Aorta (tissue), 5 donors: ENCODE measurements around the gene PGS1. TPM values are rescaled to one million over a fixed set of nuclear protein-coding genes. Genes with fewer than 3 reads are reported as not detected.
A peak's percentile ranks its signal among the peaks of the same experiment; 100 is the strongest.

Experiments used
- ATAC-seq: fragments of 200-7000 bp; cut with Tn5 transposase; one replicate; pipeline ENCODE4 v1.9.1; 2022; ENCODE audit warnings: moderate library complexity; ENCODE audit not compliant: low FRiP score
- DNase-seq, 2 donors: peaks; one replicate each; pipeline ENCODE4 v3.0.0-alpha.2; 2020
- H3K27ac ChIP-seq, 2 donors: one replicate each; pipeline ENCODE4 v1.5.1; 2013; ENCODE audit warnings: low read length in 2 of 2, mild to moderate bottlenecking in 2 of 2, moderate library complexity in 2 of 2, control low read depth in 1 of 2, inconsistent platforms in 1 of 2, low read depth in 1 of 2
- H3K27me3 ChIP-seq, 2 donors: one replicate each; pipeline ENCODE4 v1.6.1; 2013; ENCODE audit warnings: control low read depth in 1 of 2, low read length in 1 of 2, mild to moderate bottlenecking in 1 of 2, moderate library complexity in 1 of 2; ENCODE audit not compliant: insufficient read depth in 2 of 2, control insufficient read depth in 1 of 2
- H3K36me3 ChIP-seq, 2 donors: one replicate each; pipeline ENCODE4 v1.6.1; 2013; ENCODE audit warnings: control low read depth in 1 of 2, low read length in 1 of 2, mild to moderate bottlenecking in 1 of 2; ENCODE audit not compliant: insufficient read depth in 2 of 2, control insufficient read depth in 1 of 2
- H3K4me1 ChIP-seq, 2 donors: one replicate each; pipeline ENCODE4 v1.6.1; 2013; ENCODE audit warnings: low read length in 2 of 2, control low read depth in 1 of 2, mild to moderate bottlenecking in 1 of 2, moderate library complexity in 1 of 2; ENCODE audit not compliant: insufficient read depth in 2 of 2, control insufficient read depth in 1 of 2
- H3K4me3 ChIP-seq, 2 donors: one replicate each; pipeline ENCODE4 v1.5.1; 2013; ENCODE audit warnings: low read length in 2 of 2, control low read depth in 1 of 2, mild to moderate bottlenecking in 1 of 2
- H3K9me3 ChIP-seq: one replicate; pipeline ENCODE4 v1.6.1; 2013; ENCODE audit warnings: mild to moderate bottlenecking, low read length; ENCODE audit not compliant: control insufficient read depth
- WGBS, 2 donors: extraction: QIAGEN DNeasy Blood & Tissue Kit; methylation state at CpG; one replicate each; pipeline ENCODE4 v1.1.7; 2013; 5-methylcytosine and 5-hydroxymethylcytosine counted together
- intact Hi-C, 2 donors: fragments of 100-400 bp; cut with DNase I; formaldehyde crosslinking; loops; one replicate each; pipeline versions ENCODE4 v1.14.2 to v1.15.0; 2022
- polyA plus RNA-seq, 2 donors: library from polyadenylated mRNA; stranded (reverse); fragments of 200-250 nt; gene quantifications; one replicate each; pipeline ENCODE4 v1.2.3, GENCODE V29; 2013
- total RNA-seq, 2 donors: library from RNA; stranded (reverse); fragmentation: NEBNext Ultra II Directional; extraction: Animal tissue kit (Norgen Biotek cat#: 25700); gene quantifications; one replicate each; pipeline ENCODE4 v1.2.1, GENCODE V29; 2021
- donor health status: healthy with polysubstance abuse.
- donor health status: Bipolar disorder and iron deficiency.
- donor health status: DM: no; HTN: no; CAD: no.
- donor health status: DM: no; HTN: no; CAD: no.
- donor health status: DM: yes; HTN: yes; CAD: no.

Gene PGS1
- total and polyA plus RNA-seq, 4 donors = 9.9 to 67.0 (median 38.4) TPM

GRCh38 chr17:78434455-78435329 is 56.2 kb downstream of the PGS1 start:
- no peaks in the 10 kb centered on the region for H3K4me1 ChIP-seq
- H3K4me3 ChIP-seq = no peak overlapping the region
- intact Hi-C loops = no loop called here
- H3K27ac ChIP-seq = no peak overlapping the region
- H3K9me3 ChIP-seq = no peaks in the 10 kb centered on the region
- DNase-seq (no peak), ATAC-seq (no peak)
- H3K36me3 ChIP-seq = no peaks in the 10 kb centered on the region
- 42 to 47% methylated on average over 18 of the region's 18 CpGs for WGBS, 2 donors
- H3K27me3 ChIP-seq = no peaks in the 10 kb centered on the region

GRCh38 chr17:78435330-78436005 is 57.0 kb downstream of the PGS1 start:
- Histone ChIP-seq H3K36me3 (no peaks in the 10 kb centered on the region), H3K4me1 (no peaks in the 10 kb centered on the region), H3K4me3 (no peak overlapping the region), H3K9me3 (no peaks in the 10 kb centered on the region), H3K27me3 (no peaks in the 10 kb centered on the region), H3K27ac (no peak overlapping the region)
- ATAC-seq (no peak), DNase-seq (no peak)
- intact Hi-C loops = no loop called here
- WGBS, 2 donors = 64 to 73% methylated on average over 19 of the region's 19 CpGs

- intact Hi-C loops = no loop called here
- 85% methylated on average over 20 of the region's 20 CpGs for WGBS, 2 donors
- no peaks in the 10 kb centered on the region for H3K27me3 ChIP-seq
- no peak for DNase-seq
- no peak for ATAC-seq
- no peaks in the 10 kb centered on the region for H3K36me3 ChIP-seq
- no peak overlapping the region for H3K27ac ChIP-seq
- H3K4me1 ChIP-seq = no peaks in the 10 kb centered on the region
- H3K9me3 ChIP-seq = no peaks in the 10 kb centered on the region
- H3K4me3 ChIP-seq = no peak overlapping the region
These were observed 59.2 kb downstream of the PGS1 start for GRCh38 chr17:78437508-78438169.

- Histone ChIP-seq H3K4me1 (no peaks in the 10 kb centered on the region), H3K9me3 (no peaks in the 10 kb centered on the region), H3K4me3 (no peak overlapping the region), H3K36me3 (no peaks in the 10 kb centered on the region), H3K27ac (no peak overlapping the region), H3K27me3 (no peaks in the 10 kb centered on the region)
- intact Hi-C loops = no loop called here
- no peak for ATAC-seq
- DNase-seq = no peak
- 78 to 84% methylated on average over 8 to 10 of the region's 10 CpGs for WGBS, 2 donors
These were observed 59.8 kb downstream of the PGS1 start for GRCh38 chr17:78438271-78438691.

- WGBS, 2 donors = 83 to 87% methylated on average over 16 of the region's 16 CpGs
- Histone ChIP-seq H3K36me3 (no peaks in the 10 kb centered on the region), H3K27me3 (no peaks in the 10 kb centered on the region), H3K4me1 (no peaks in the 10 kb centered on the region), H3K27ac (no peak overlapping the region), H3K9me3 (no peaks in the 10 kb centered on the region), H3K4me3 (no peak overlapping the region)
- no peak for ATAC-seq
- DNase-seq = no peak
- intact Hi-C loops = no loop called here
These were observed 60.4 kb downstream of the PGS1 start for GRCh38 chr17:78438694-78439325.

GRCh38 chr17:78441271-78441971 is 63.0 kb downstream of the PGS1 start:
- DNase-seq (no peak), ATAC-seq (no peak)
- no peaks in the 10 kb centered on the region for H3K36me3 ChIP-seq
- WGBS, 2 donors = 73 to 76% methylated on average over 12 of the region's 12 CpGs
- H3K27me3 ChIP-seq = no peaks in the 10 kb centered on the region
- no peaks in the 10 kb centered on the region for H3K9me3 ChIP-seq
- H3K27ac ChIP-seq = no peak overlapping the region
- intact Hi-C loops = no loop called here
- no peak overlapping the region for H3K4me3 ChIP-seq
- no peaks in the 10 kb centered on the region for H3K4me1 ChIP-seq

GRCh38 chr17:78442648-78443218 is 64.3 kb downstream of the PGS1 start:
- Histone ChIP-seq H3K27me3 (no peaks in the 10 kb centered on the region), H3K9me3 (no peaks in the 10 kb centered on the region), H3K4me1 (no peaks in the 10 kb centered on the region), H3K36me3 (no peaks in the 10 kb centered on the region), H3K27ac (no peak overlapping the region), H3K4me3 (no peak overlapping the region)
- DNase-seq (peak; percentile 84 to 91), ATAC-seq (peak; percentile 73)
- WGBS, 2 donors = 57 to 60% methylated on average over 19 of the region's 19 CpGs
- intact Hi-C loops = no loop called here

GRCh38 chr17:78444392-78444791 is 65.9 kb downstream of the PGS1 start:
- DNase-seq = no peak
- H3K36me3 ChIP-seq = no peaks in the 10 kb centered on the region
- H3K27me3 ChIP-seq = no peaks in the 10 kb centered on the region
- no peaks in the 10 kb centered on the region for H3K9me3 ChIP-seq
- H3K4me1 ChIP-seq = no peaks in the 10 kb centered on the region
- no peak overlapping the region for H3K4me3 ChIP-seq
- no peak for ATAC-seq
- intact Hi-C loops = no loop called here
- WGBS, 2 donors = 87 to 89% methylated on average over 20 of the region's 20 CpGs
- H3K27ac ChIP-seq = no peak overlapping the region
